ENCODE results near the gene MYRF.

MYRF gene

GRCh38 chr11:61794579-61794978 lies 42.1 kb downstream of the MYRF start:
- Mint-ChIP-seq H3K9me3 (no peaks in the 10 kb centered on the region), H3K27me3 (ENCODE audit: low read depth) (no peaks in the 10 kb centered on the region)

GRCh38 chr11:61795459-61795858 lies 43.0 kb downstream of the MYRF start:
- no peaks in the 10 kb centered on the region for H3K27me3 Mint-ChIP-seq (ENCODE audit: low read depth)
- TF ChIP-seq CTCF (IDR thresholded peaks at IDR 0.05; ENCODE audit: unreplicated experiment in 3 of 3) = no peak
- peak overlapping the region in 2 of 3 experiments; percentile 49 to 88 for H3K27ac Mint-ChIP-seq
- no peaks in the 10 kb centered on the region for H3K9me3 Mint-ChIP-seq
- peak overlapping the region; percentile 59 to 81 (median 75) for H3K4me3 Mint-ChIP-seq
- H3K4me1 Mint-ChIP-seq = peaks cover 21% of the 10 kb centered on the region
- peaks cover 12% of the 10 kb centered on the region for H3K36me3 Mint-ChIP-seq (ENCODE audit: low read depth)

More at GRCh38 chr11:61794579-61794978, 42.1 kb downstream of the MYRF start:
- Mint-ChIP-seq H3K36me3 (ENCODE audit: low read depth) (peaks cover 17% of the 10 kb centered on the region), H3K4me3 (peak overlapping the region in 2 of 3 experiments; percentile 75 to 81), H3K27ac (no peak overlapping the region), H3K4me1 (peaks cover 21% of the 10 kb centered on the region)
- TF ChIP-seq CTCF (IDR thresholded peaks at IDR 0.05; ENCODE audit: unreplicated experiment in 3 of 3) = no peak

GRCh38 chr11:61795876-61796526 lies 43.6 kb downstream of the MYRF start:
- H3K4me1 Mint-ChIP-seq = peaks cover 21% of the 10 kb centered on the region
- H3K4me3 Mint-ChIP-seq = no peak overlapping the region
- TF ChIP-seq CTCF (IDR thresholded peaks at IDR 0.05; ENCODE audit: unreplicated experiment in 3 of 3) = no peak
- no peaks in the 10 kb centered on the region for H3K9me3 Mint-ChIP-seq
- no peaks in the 10 kb centered on the region for H3K27me3 Mint-ChIP-seq (ENCODE audit: low read depth)
- no peak overlapping the region for H3K27ac Mint-ChIP-seq
- peaks cover 14% of the 10 kb centered on the region for H3K36me3 Mint-ChIP-seq (ENCODE audit: low read depth)

DNA sequence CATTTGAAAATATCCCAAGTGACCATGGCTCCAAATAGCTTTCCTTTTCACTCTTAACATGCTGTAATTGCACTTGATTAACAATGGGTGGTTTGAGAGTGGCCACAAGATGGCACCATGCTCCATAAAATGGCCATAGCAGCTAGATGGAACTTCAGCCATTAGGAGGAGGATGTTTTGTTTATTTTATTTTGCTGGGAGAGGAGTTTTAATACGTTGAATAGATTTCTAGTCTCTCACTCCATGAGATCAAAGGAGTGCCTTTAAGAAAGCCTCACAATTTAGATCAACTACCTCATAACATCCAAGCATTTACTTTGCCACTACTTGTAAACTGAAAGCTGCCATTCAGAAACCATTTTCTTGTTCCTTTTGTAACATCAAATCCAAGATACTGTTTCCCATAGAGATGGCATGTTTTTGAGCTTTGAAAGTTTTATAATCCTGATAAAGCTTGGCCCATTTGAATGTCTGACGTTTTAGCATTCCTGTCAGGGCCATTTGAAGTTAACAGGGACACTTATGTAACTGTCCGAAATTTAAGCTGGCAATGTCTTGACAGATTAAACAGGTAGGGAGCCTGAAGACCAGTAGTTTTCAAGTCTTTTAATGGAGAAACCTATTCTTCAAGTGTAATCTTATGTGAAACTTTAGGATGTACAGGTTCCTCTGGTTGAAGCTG lies 45.0 kb downstream of the MYRF start:
- peak; percentile 73 to 96 (median 82) for TF ChIP-seq CTCF (IDR thresholded peaks at IDR 0.05; ENCODE audit: unreplicated experiment in 3 of 3)
- Mint-ChIP-seq H3K4me1 (peaks cover 13% of the 10 kb centered on the region), H3K36me3 (ENCODE audit: low read depth) (peaks cover 21% of the 10 kb centered on the region), H3K27me3 (ENCODE audit: low read depth) (no peaks in the 10 kb centered on the region), H3K27ac (peak overlapping the region; percentile 45 to 73 (median 65)), H3K9me3 (no peaks in the 10 kb centered on the region), H3K4me3 (peak overlapping the region; percentile 0 to 41 (median 7))

GRCh38 chr11:61799665-61800284 lies 47.3 kb downstream of the MYRF start:
- Mint-ChIP-seq H3K27ac (no peak overlapping the region), H3K4me1 (peaks cover 12% of the 10 kb centered on the region), H3K27me3 (ENCODE audit: low read depth) (no peaks in the 10 kb centered on the region), H3K4me3 (no peak overlapping the region), H3K36me3 (ENCODE audit: low read depth) (peaks cover 43% of the 10 kb centered on the region), H3K9me3 (no peaks in the 10 kb centered on the region)
- TF ChIP-seq CTCF (IDR thresholded peaks at IDR 0.05; ENCODE audit: unreplicated experiment in 3 of 3) = no peak

Measured in nephron (organoid).